PFSK-1 (cell line): ENCODE data around the gene TMBIM4.

ENCODE experiments used
- FOXP2 ChIP-seq: optimal IDR thresholded peaks from 2 replicates; pipeline ENCODE3; 2011; ENCODE audit warnings: borderline replicate concordance, control low read depth, inconsistent platforms; ENCODE audit not compliant: insufficient read depth; ENCODE audit errors: extremely low read length, extremely low read depth
- POLR2AphosphoS5 ChIP-seq: IDR thresholded peaks from 2 replicates; pipeline ENCODE4 v1.6.1; 2012; ENCODE audit warnings: low read depth, mild to moderate bottlenecking, control low read depth, low read length, moderate library complexity
- SIN3A ChIP-seq: IDR thresholded peaks from 2 replicates; pipeline ENCODE4 v1.6.1; 2012; ENCODE audit warnings: mild to moderate bottlenecking, low read length, moderate library complexity, borderline replicate concordance; ENCODE audit not compliant: insufficient read depth
- TAF1 ChIP-seq: IDR thresholded peaks from 2 replicates; pipeline ENCODE4 v1.6.1; 2012; ENCODE audit warnings: low read length, control low read depth, borderline replicate concordance; ENCODE audit not compliant: insufficient read depth
- TF ChIP-seq, protein P1 (sequence below), 2 experiments: IDR thresholded peaks; 2 replicates each; pipeline versions ENCODE4 v1.6.1 to v1.8.0; 2011 to 2012; ENCODE audit warnings: low read depth in 2 of 2, low read length in 2 of 2, control low read depth in 1 of 2, inconsistent platforms in 1 of 2, mild to moderate bottlenecking in 1 of 2, moderate library complexity in 1 of 2; ENCODE audit not compliant: insufficient read depth in 1 of 2

DNA sequence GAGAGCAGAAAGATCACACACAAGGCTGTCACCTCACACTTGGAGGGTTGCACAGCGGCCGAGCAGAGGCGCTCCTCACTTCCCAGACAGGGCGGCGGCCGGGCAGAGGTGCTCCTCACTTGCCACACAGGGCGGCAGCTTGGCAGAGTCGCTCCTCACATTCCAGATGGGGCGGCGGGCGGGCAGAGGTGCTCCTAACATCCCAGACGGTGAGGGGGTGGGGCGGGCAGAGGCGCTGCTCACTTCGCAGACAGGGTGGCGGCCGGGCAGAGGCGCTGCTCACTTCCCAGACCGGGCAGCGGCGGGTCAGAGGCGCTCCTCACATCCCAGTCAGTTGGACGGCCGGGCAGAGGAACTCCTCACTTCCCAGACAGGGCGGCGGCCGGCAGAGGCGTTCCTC, 9.1 kb downstream of the TMBIM4 start:
- TF ChIP-seq POLR2AphosphoS5 = no peak
- no peak for TF ChIP-seq SIN3A
- TF ChIP-seq TAF1 = no peak
- TF ChIP-seq, protein P1, sequence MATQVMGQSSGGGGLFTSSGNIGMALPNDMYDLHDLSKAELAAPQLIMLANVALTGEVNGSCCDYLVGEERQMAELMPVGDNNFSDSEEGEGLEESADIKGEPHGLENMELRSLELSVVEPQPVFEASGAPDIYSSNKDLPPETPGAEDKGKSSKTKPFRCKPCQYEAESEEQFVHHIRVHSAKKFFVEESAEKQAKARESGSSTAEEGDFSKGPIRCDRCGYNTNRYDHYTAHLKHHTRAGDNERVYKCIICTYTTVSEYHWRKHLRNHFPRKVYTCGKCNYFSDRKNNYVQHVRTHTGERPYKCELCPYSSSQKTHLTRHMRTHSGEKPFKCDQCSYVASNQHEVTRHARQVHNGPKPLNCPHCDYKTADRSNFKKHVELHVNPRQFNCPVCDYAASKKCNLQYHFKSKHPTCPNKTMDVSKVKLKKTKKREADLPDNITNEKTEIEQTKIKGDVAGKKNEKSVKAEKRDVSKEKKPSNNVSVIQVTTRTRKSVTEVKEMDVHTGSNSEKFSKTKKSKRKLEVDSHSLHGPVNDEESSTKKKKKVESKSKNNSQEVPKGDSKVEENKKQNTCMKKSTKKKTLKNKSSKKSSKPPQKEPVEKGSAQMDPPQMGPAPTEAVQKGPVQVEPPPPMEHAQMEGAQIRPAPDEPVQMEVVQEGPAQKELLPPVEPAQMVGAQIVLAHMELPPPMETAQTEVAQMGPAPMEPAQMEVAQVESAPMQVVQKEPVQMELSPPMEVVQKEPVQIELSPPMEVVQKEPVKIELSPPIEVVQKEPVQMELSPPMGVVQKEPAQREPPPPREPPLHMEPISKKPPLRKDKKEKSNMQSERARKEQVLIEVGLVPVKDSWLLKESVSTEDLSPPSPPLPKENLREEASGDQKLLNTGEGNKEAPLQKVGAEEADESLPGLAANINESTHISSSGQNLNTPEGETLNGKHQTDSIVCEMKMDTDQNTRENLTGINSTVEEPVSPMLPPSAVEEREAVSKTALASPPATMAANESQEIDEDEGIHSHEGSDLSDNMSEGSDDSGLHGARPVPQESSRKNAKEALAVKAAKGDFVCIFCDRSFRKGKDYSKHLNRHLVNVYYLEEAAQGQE (IDR thresholded peaks at IDR 0.05; ENCODE audit: insufficient read depth in 1 of 2, low read depth in 2 of 2, low read length in 2 of 2) = no peak
- TF ChIP-seq FOXP2 = no peak
